HepG2 (cell line): ENCODE measurements around the gene FAM120B. TPM values are rescaled to one million over a fixed set of nuclear protein-coding genes. Genes with fewer than 3 reads are reported as not detected.

Experiments
- AHR ChIP-seq: IDR thresholded peaks from 2 replicates; pipeline ENCODE4 v1.6.1; 2018; ENCODE audit warnings: missing genetic modification reagents, missing compliant biosample characterization
- CEBPB ChIP-seq: IDR thresholded peaks from 2 replicates; pipeline ENCODE4 v1.6.1; 2011; ENCODE audit warnings: low read depth, low read length, improper control_type of control experiment, borderline replicate concordance
- FOXP1 ChIP-seq, 2 experiments: fragments of 450-650 bp in 1 of 2; IDR thresholded peaks; 2 replicates each; pipeline ENCODE4 v1.6.1; 2017 to 2018; ENCODE audit warnings: antibody characterized with exemption in 1 of 2
- GFI1 ChIP-seq: sonication (generic); formaldehyde crosslinking; IDR thresholded peaks from 2 replicates; pipeline ENCODE4 v1.5.0; 2020; ENCODE audit warnings: missing genetic modification reagents, mild to moderate bottlenecking, borderline replicate concordance
- HNRNPK ChIP-seq: fragments of 200-400 bp; formaldehyde crosslinking; IDR thresholded peaks from 2 replicates; pipeline ENCODE4 v1.6.1; 2018; ENCODE audit warnings: low read length, low read depth, moderate library complexity, mild to moderate bottlenecking; ENCODE audit not compliant: poor library complexity, severe bottlenecking
- HNRNPL ChIP-seq: fragments of 200-400 bp; formaldehyde crosslinking; IDR thresholded peaks from 2 replicates; pipeline ENCODE4 v1.6.1; 2017; ENCODE audit warnings: mild to moderate bottlenecking, low read depth, low read length
- MYC ChIP-seq: sonication (generic); formaldehyde crosslinking; IDR thresholded peaks from 2 replicates; pipeline ENCODE4 v1.9.0; 2021; ENCODE audit warnings: missing genetic modification reagents, borderline replicate concordance
- NCOR1 ChIP-seq: fragments of 200-600 bp; sonication (generic); IDR thresholded peaks from 2 replicates; pipeline ENCODE4 v1.7.0; 2017; ENCODE audit warnings: antibody characterized with exemption, low read length, borderline replicate concordance
- POLR2AphosphoS5 ChIP-seq: IDR thresholded peaks from 2 replicates; pipeline ENCODE4 v1.6.1; 2012; ENCODE audit warnings: low read depth, low read length
- RARA ChIP-seq: IDR thresholded peaks from 2 replicates; pipeline ENCODE4 v1.6.1; 2016; ENCODE audit warnings: missing genetic modification reagents, missing compliant biosample characterization
- REXO4 ChIP-seq: sonication (generic); formaldehyde crosslinking; IDR thresholded peaks from 2 replicates; pipeline ENCODE4 v1.8.0; 2022; ENCODE audit warnings: missing genetic modification reagents, mild to moderate bottlenecking, borderline replicate concordance
- SNAPC4 ChIP-seq: sonication (generic); formaldehyde crosslinking; IDR thresholded peaks from 2 replicates; pipeline ENCODE4 v1.4.0; 2020; ENCODE audit warnings: mild to moderate bottlenecking, missing genetic modification reagents
- SRSF9 ChIP-seq: fragments of 200-400 bp; formaldehyde crosslinking; IDR thresholded peaks from 2 replicates; pipeline ENCODE4 v1.6.1; 2018; ENCODE audit warnings: borderline replicate concordance, mild to moderate bottlenecking, low read depth, low read length; ENCODE audit not compliant: insufficient read depth, poor library complexity, severe bottlenecking
- THAP8 ChIP-seq: sonication (generic); formaldehyde crosslinking; IDR thresholded peaks from 2 replicates; pipeline ENCODE4 v1.5.1; 2020; ENCODE audit warnings: missing genetic modification reagents, mild to moderate bottlenecking, borderline replicate concordance
- THAP9 ChIP-seq: sonication (generic); formaldehyde crosslinking; IDR thresholded peaks from 2 replicates; pipeline ENCODE4; 2020; ENCODE audit warnings: missing genetic modification reagents, mild to moderate bottlenecking, borderline replicate concordance
- ZBTB7B ChIP-seq: sonication (generic); formaldehyde crosslinking; IDR thresholded peaks from 2 replicates; pipeline ENCODE4 v1.4.0; 2020; ENCODE audit warnings: missing genetic modification reagents
- ZNF10 ChIP-seq: sonication (generic); formaldehyde crosslinking; IDR thresholded peaks from 2 replicates; pipeline ENCODE4 v1.4.0; 2020; ENCODE audit warnings: mild to moderate bottlenecking, low read depth, missing genetic modification reagents, borderline replicate concordance
- ZNF12 ChIP-seq: sonication (generic); formaldehyde crosslinking; IDR thresholded peaks from 2 replicates; pipeline ENCODE4 v1.5.0; 2020; ENCODE audit warnings: missing genetic modification reagents
- ZNF225 ChIP-seq: sonication (generic); formaldehyde crosslinking; IDR thresholded peaks from 2 replicates; pipeline ENCODE4 v1.4.0; 2020; ENCODE audit warnings: mild to moderate bottlenecking, missing genetic modification reagents
- ZNF496 ChIP-seq: sonication (generic); formaldehyde crosslinking; IDR thresholded peaks from 2 replicates; pipeline ENCODE4 v1.8.1; 2023; ENCODE audit warnings: mild to moderate bottlenecking, moderate library complexity, missing genetic modification reagents; ENCODE audit not compliant: insufficient replicate concordance
- polyA plus RNA-seq, 8 experiments: library from polyadenylated mRNA; depleted of rRNA in 3 of 8; stranded (reverse) in 7 of 8; unstranded in 1 of 8; fragments of >200 nt; fragmentation: Illumina TruSeq in 4 of 8; extraction: Trizol in 4 of 8; gene quantifications; 2 replicates each; pipeline versions ENCODE4 v1.2.1 to v1.2.3, GENCODE V29; 2011 to 2016; ENCODE audit warnings: low read depth in 4 of 8, missing spikeins in 1 of 8, mixed read lengths in 1 of 8; ENCODE audit not compliant: insufficient read depth in 1 of 8
- total RNA-seq, 5 experiments: library from RNA; depleted of rRNA; stranded (reverse); fragments of >200 nt; fragmentation: Illumina TruSeq; extraction: Trizol; gene quantifications; 2 replicates each; pipeline ENCODE4 v1.2.3, GENCODE V29; 2016; ENCODE audit warnings: low read depth in 1 of 5

Gene FAM120B
- total and polyA plus RNA-seq, 2 of the 13 experiments (the other 11 are each of a cell fraction or from before 2014, with no cell fraction given) = 9.2 to 10.7 TPM

GRCh38 chr6:170306324-170307079 lies at the start of gene FAM120B (continued):
- no peak for TF ChIP-seq SNAPC4 (CRISPR knock-in tag)
- TF ChIP-seq HNRNPL = no peak
- TF ChIP-seq HNRNPK = peak; percentile 65
- TF ChIP-seq FOXP1 (IDR thresholded peaks at IDR 0.05) = no peak
- no peak for TF ChIP-seq FOXP1 (CRISPR knock-in tag; IDR thresholded peaks at IDR 0.05)
- TF ChIP-seq NCOR1 = no peak; the same call in 1 of the 2 replicates
- no peak; the same call in 1 of the 2 replicates for TF ChIP-seq ZNF10 (CRISPR knock-in tag)
- no peak; the same call in 1 of the 2 replicates for TF ChIP-seq CEBPB
- peak; percentile 92 for TF ChIP-seq ZNF225 (CRISPR knock-in tag)
- TF ChIP-seq THAP9 = peak; percentile 89
- no peak for TF ChIP-seq SRSF9
- TF ChIP-seq RARA (CRISPR knock-in tag) = no peak
- TF ChIP-seq GFI1 (CRISPR knock-in tag) = no peak; the same call in 1 of the 2 replicates
- peak; percentile 83 for TF ChIP-seq ZNF12 (CRISPR knock-in tag)
- TF ChIP-seq REXO4 (CRISPR knock-in tag) = 0 out of 2 replicates have a peak, but pooled peaks have one; percentile 58
- TF ChIP-seq ZBTB7B (CRISPR knock-in tag) = 0 out of 2 replicates have a peak, but pooled peaks have one; percentile 32
- peak; percentile 96 for TF ChIP-seq POLR2AphosphoS5
- no peak for TF ChIP-seq ZNF496 (CRISPR knock-in tag)
- TF ChIP-seq AHR (CRISPR knock-in tag) = peak; percentile 94
- peak; percentile 86 for TF ChIP-seq MYC (CRISPR knock-in tag)
- TF ChIP-seq THAP8 (CRISPR knock-in tag) = no peak
